GM23338 (cell line): ENCODE measurements around the gene FUT8. TPM values are rescaled to one million over a fixed set of nuclear protein-coding genes. Genes with fewer than 3 reads are reported as not detected.

Source experiments
- ATAC-seq: fragments of 200-7000 bp; cut with Tn5 transposase; 3 replicates; pipeline ENCODE4 v1.9.1; 2020
- DNase-seq: peaks from one replicate; pipeline ENCODE4 v3.0.0-alpha.2; 2015; ENCODE audit warnings: low spot score
- H2AFZ ChIP-seq: fragments of 200-600 bp; sonication (generic); 2 replicates; pipeline ENCODE4 v1.8.0; 2016; ENCODE audit warnings: antibody characterized with exemption, mild to moderate bottlenecking, moderate library complexity
- H3F3A ChIP-seq: fragments of 200-600 bp; sonication (generic); replicated peaks from 2 replicates; pipeline ENCODE4 v1.8.0; 2017; ENCODE audit warnings: antibody characterized with exemption, mixed run types, low read depth
- H3K27ac ChIP-seq: fragments of 200-600 bp; sonication (generic); 2 replicates; pipeline ENCODE4 v1.6.1; 2016; ENCODE audit warnings: low read depth
- H3K27me3 ChIP-seq: fragments of 200-600 bp; sonication (generic); 2 replicates; pipeline ENCODE4 v1.8.0; 2016; ENCODE audit warnings: mild to moderate bottlenecking, mixed run types, moderate library complexity; ENCODE audit not compliant: insufficient read depth
- H3K36me3 ChIP-seq: fragments of 200-600 bp; sonication (generic); 2 replicates; pipeline ENCODE4 v1.8.0; 2016; ENCODE audit warnings: mild to moderate bottlenecking; ENCODE audit not compliant: insufficient read depth
- H3K4me1 ChIP-seq: fragments of 200-600 bp; sonication (generic); 2 replicates; pipeline ENCODE4 v1.8.0; 2016; ENCODE audit warnings: mild to moderate bottlenecking, moderate library complexity; ENCODE audit not compliant: insufficient read depth
- H3K4me2 ChIP-seq: fragments of 200-600 bp; sonication (generic); 2 replicates; pipeline ENCODE4 v1.7.1; 2017; ENCODE audit warnings: mixed run types
- H3K4me3 ChIP-seq: fragments of 200-600 bp; sonication (generic); 2 replicates; pipeline ENCODE4 v1.6.1; 2016; ENCODE audit warnings: mixed run types
- H3K79me2 ChIP-seq: fragments of 200-600 bp; sonication (generic); replicated peaks from 2 replicates; pipeline ENCODE4 v1.8.0; 2017; ENCODE audit warnings: mild to moderate bottlenecking; ENCODE audit not compliant: insufficient read depth
- H3K9me2 ChIP-seq: fragments of 200-600 bp; sonication (generic); 2 replicates; pipeline ENCODE4 v1.8.0; 2017; ENCODE audit not compliant: insufficient read depth
- H4K20me1 ChIP-seq: fragments of 200-600 bp; sonication (generic); replicated peaks from 2 replicates; pipeline ENCODE4 v1.8.0; 2017; ENCODE audit warnings: mild to moderate bottlenecking; ENCODE audit not compliant: insufficient read depth
- H3K27ac Mint-ChIP-seq: 2 replicates; pipeline ENCODE4 v1.8.0; 2020; ENCODE audit warnings: inconsistent platforms, mild to moderate bottlenecking, moderate library complexity, mixed read lengths
- H3K27me3 Mint-ChIP-seq: 3 replicates; pipeline ENCODE4 v1.8.0; 2022; ENCODE audit warnings: low read depth, mild to moderate bottlenecking, moderate library complexity, mixed read lengths, inconsistent platforms; ENCODE audit not compliant: insufficient read depth, poor library complexity
- H3K36me3 Mint-ChIP-seq: 3 replicates; pipeline ENCODE4 v1.8.0; 2021; ENCODE audit warnings: low read depth, mild to moderate bottlenecking, inconsistent platforms, moderate library complexity, mixed read lengths
- H3K4me1 Mint-ChIP-seq: 3 replicates; pipeline ENCODE4 v1.8.0; 2020; ENCODE audit warnings: mild to moderate bottlenecking, inconsistent platforms, mixed read lengths
- H3K4me3 Mint-ChIP-seq: 3 replicates; pipeline ENCODE4 v1.8.0; 2021; ENCODE audit warnings: moderate library complexity, mild to moderate bottlenecking, inconsistent platforms, mixed read lengths
- H3K9me3 Mint-ChIP-seq: 3 replicates; pipeline ENCODE4 v1.8.0; 2020; ENCODE audit warnings: moderate library complexity, mild to moderate bottlenecking, inconsistent platforms, mixed read lengths
- CREB1 ChIP-seq: fragments of 250-450 bp; sonication (Bioruptor Pico); IDR thresholded peaks from 2 replicates; pipeline ENCODE4 v1.5.0; 2020; ENCODE audit warnings: low read depth, mild to moderate bottlenecking, moderate library complexity
- EZH2 ChIP-seq: fragments of 200-600 bp; sonication (generic); IDR thresholded peaks from one replicate; pipeline ENCODE4 v1.8.0; 2017; ENCODE audit warnings: antibody characterized with exemption, mild to moderate bottlenecking, low read depth; ENCODE audit not compliant: unreplicated experiment
- EZH2phosphoT487 ChIP-seq: fragments of 200-600 bp; sonication (generic); IDR thresholded peaks from one replicate; pipeline ENCODE4 v1.8.1; 2018; ENCODE audit warnings: antibody characterized with exemption; ENCODE audit not compliant: unreplicated experiment
- JUNB ChIP-seq: IDR thresholded peaks from one replicate; pipeline ENCODE4 v1.6.1; 2016; ENCODE audit warnings: antibody characterized with exemption; ENCODE audit not compliant: unreplicated experiment
- NANOG ChIP-seq: IDR thresholded peaks from 2 replicates; pipeline ENCODE4 v1.6.1; 2016; ENCODE audit warnings: antibody characterized with exemption, borderline replicate concordance
- POLR2AphosphoS5 ChIP-seq: IDR thresholded peaks from 2 replicates; pipeline ENCODE4 v1.6.1; 2016; ENCODE audit warnings: antibody characterized with exemption, low read depth
- STAT1 ChIP-seq: IDR thresholded peaks from one replicate; pipeline ENCODE4 v1.6.1; 2016; ENCODE audit warnings: antibody characterized with exemption; ENCODE audit not compliant: unreplicated experiment
- ZNF114 ChIP-seq: fragments of 250-450 bp; sonication (Bioruptor Pico); IDR thresholded peaks from 2 replicates; pipeline ENCODE4 v1.5.0; 2020; ENCODE audit warnings: mild to moderate bottlenecking, moderate library complexity
- ZNF331 ChIP-seq: fragments of 250-450 bp; sonication (Bioruptor Pico); IDR thresholded peaks from 2 replicates; pipeline ENCODE4 v1.5.0; 2020; ENCODE audit warnings: low read depth, mild to moderate bottlenecking, moderate library complexity
- polyA plus RNA-seq: library from polyadenylated mRNA; unstranded; fragments of >200 nt; fragmentation: Nextera tagmentation; extraction: Ambion mirVana; gene quantifications from 2 replicates; pipeline ENCODE4 v1.2.1, GENCODE V29; 2016
- total RNA-seq: library from RNA; depleted of rRNA; stranded (reverse); fragments of >200 nt; shearing (Covaris generic); gene quantifications from 2 replicates; pipeline ENCODE4 v1.2.3, GENCODE V29; 2014
- TF ChIP-seq, protein P1 (sequence below): fragments of 250-450 bp; sonication (Bioruptor Pico); IDR thresholded peaks from 2 replicates; pipeline ENCODE4 v1.5.0; 2020; ENCODE audit warnings: mild to moderate bottlenecking, moderate library complexity
- TF ChIP-seq, protein P2 (sequence below), 2 experiments: fragments of 200-600 bp in 1 of 2; sonication (generic) in 1 of 2; conservative IDR thresholded peaks; 2 replicates each; pipeline versions ENCODE4 v1.5.1 to v1.6.1; 2016 to 2017; ENCODE audit warnings: antibody characterized with exemption in 2 of 2, low read depth in 2 of 2, mild to moderate bottlenecking in 2 of 2, moderate library complexity in 1 of 2
- TF ChIP-seq, protein P3 (sequence below): IDR thresholded peaks from 2 replicates; pipeline ENCODE4 v1.6.1; 2016; ENCODE audit warnings: antibody characterized with exemption

Gene FUT8
- total and polyA plus RNA-seq, 2 experiments from 2014 or later, result 8.2 to 23.2 TPM

DNA sequence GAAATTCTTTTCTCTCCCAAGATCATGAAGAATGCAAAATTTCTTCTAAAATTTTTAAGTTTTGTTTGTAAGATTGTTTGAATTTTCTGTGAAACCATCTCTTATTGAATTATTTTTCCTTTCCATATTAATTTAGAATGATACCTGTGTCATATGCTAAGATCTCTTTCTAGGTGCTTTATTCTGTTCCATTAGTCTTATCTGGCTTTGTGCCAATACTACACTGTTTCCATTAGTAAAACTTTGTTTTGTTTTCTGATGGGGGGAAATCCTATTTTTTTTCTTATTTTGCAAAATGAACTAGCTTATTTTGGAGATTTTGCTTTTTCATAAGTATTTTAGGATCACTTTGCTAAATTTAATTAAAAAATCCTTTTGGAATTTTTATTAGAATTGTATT, 193.9 kb downstream of the FUT8 start:
- Histone ChIP-seq H3K79me2 (no peaks in the 10 kb centered on the region), H3K4me2 (no peak overlapping the region), H3K27me3 (no peaks in the 10 kb centered on the region), H3K4me3 (no peak overlapping the region), H2AFZ (no peak overlapping the region), H3K4me1 (no peaks in the 10 kb centered on the region), H3K9me2 (no peaks in the 10 kb centered on the region), H3K36me3 (no peaks in the 10 kb centered on the region), H3K27ac (no peak overlapping the region), H3F3A (no peaks in the 10 kb centered on the region), H4K20me1 (no peaks in the 10 kb centered on the region)
- H3K4me3 Mint-ChIP-seq, result no peak overlapping the region
- H3K4me1 Mint-ChIP-seq, result no peaks in the 10 kb centered on the region
- no peaks in the 10 kb centered on the region for H3K36me3 Mint-ChIP-seq
- DNase-seq (no peak), ATAC-seq (no peak)
- TF ChIP-seq EZH2 (no peak), NANOG (no peak), ZNF114 (CRISPR knock-in tag) (no peak), JUNB (no peak), POLR2AphosphoS5 (no peak)
- H3K27me3 Mint-ChIP-seq, result no peaks in the 10 kb centered on the region
- no peaks in the 10 kb centered on the region; the same call in 2 of the 3 replicates for H3K9me3 Mint-ChIP-seq
- no peak overlapping the region for H3K27ac Mint-ChIP-seq

DNA sequence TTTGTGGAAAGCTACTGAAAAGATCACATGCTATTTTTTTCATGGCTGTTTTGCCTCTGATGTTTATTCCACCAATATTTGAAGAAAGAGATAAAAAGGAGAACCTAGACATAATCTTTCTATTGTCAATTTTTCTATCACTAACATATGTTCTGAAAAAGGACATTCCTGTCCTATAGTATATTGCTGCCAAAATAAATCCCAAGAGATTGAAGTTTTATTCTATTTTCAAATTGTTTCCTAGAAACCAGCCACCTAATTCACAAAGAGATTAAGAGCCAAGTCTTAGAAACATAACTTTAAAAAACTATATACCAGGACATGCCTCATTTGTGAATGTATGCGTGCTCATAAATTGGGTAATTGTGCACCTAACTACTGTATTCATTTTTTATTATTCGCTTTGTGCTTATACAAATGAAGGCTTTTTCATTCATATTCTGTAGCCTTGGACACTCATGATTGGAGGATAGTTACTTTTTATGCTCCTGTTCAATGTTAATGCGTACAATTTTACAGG, 200.7 kb downstream of the FUT8 start:
- no peak overlapping the region for H3K4me3 ChIP-seq
- H3K4me3 Mint-ChIP-seq, result no peak overlapping the region
- no peaks in the 10 kb centered on the region for H4K20me1 ChIP-seq
- H3K4me2 ChIP-seq, result no peak overlapping the region
- H3K27me3 Mint-ChIP-seq, result peaks cover 2% of the 10 kb centered on the region
- no peaks in the 10 kb centered on the region for H3K79me2 ChIP-seq
- H3K9me3 Mint-ChIP-seq, result no peaks in the 10 kb centered on the region; the same call in 2 of the 3 replicates
- H3F3A ChIP-seq, result no peaks in the 10 kb centered on the region
- H3K36me3 Mint-ChIP-seq, result no peaks in the 10 kb centered on the region
- no peaks in the 10 kb centered on the region for H3K36me3 ChIP-seq
- peaks cover 3% of the 10 kb centered on the region; the same call in 2 of the 3 replicates for H3K4me1 Mint-ChIP-seq
- no peaks in the 10 kb centered on the region for H3K4me1 ChIP-seq
- ATAC-seq, result no peak
- H3K27ac Mint-ChIP-seq, result no peak overlapping the region
- H2AFZ ChIP-seq, result no peak overlapping the region
- DNase-seq, result no peak
- no peaks in the 10 kb centered on the region for H3K27me3 ChIP-seq
- no peak overlapping the region for H3K27ac ChIP-seq
- no peaks in the 10 kb centered on the region for H3K9me2 ChIP-seq
- TF ChIP-seq CREB1 (CRISPR knock-in tag) (no peak), ZNF114 (CRISPR knock-in tag) (no peak), POLR2AphosphoS5 (no peak), JUNB (no peak), ZNF331 (CRISPR knock-in tag) (no peak), EZH2 (no peak), EZH2phosphoT487 (no peak), STAT1 (no peak)
- TF ChIP-seq, protein P1, sequence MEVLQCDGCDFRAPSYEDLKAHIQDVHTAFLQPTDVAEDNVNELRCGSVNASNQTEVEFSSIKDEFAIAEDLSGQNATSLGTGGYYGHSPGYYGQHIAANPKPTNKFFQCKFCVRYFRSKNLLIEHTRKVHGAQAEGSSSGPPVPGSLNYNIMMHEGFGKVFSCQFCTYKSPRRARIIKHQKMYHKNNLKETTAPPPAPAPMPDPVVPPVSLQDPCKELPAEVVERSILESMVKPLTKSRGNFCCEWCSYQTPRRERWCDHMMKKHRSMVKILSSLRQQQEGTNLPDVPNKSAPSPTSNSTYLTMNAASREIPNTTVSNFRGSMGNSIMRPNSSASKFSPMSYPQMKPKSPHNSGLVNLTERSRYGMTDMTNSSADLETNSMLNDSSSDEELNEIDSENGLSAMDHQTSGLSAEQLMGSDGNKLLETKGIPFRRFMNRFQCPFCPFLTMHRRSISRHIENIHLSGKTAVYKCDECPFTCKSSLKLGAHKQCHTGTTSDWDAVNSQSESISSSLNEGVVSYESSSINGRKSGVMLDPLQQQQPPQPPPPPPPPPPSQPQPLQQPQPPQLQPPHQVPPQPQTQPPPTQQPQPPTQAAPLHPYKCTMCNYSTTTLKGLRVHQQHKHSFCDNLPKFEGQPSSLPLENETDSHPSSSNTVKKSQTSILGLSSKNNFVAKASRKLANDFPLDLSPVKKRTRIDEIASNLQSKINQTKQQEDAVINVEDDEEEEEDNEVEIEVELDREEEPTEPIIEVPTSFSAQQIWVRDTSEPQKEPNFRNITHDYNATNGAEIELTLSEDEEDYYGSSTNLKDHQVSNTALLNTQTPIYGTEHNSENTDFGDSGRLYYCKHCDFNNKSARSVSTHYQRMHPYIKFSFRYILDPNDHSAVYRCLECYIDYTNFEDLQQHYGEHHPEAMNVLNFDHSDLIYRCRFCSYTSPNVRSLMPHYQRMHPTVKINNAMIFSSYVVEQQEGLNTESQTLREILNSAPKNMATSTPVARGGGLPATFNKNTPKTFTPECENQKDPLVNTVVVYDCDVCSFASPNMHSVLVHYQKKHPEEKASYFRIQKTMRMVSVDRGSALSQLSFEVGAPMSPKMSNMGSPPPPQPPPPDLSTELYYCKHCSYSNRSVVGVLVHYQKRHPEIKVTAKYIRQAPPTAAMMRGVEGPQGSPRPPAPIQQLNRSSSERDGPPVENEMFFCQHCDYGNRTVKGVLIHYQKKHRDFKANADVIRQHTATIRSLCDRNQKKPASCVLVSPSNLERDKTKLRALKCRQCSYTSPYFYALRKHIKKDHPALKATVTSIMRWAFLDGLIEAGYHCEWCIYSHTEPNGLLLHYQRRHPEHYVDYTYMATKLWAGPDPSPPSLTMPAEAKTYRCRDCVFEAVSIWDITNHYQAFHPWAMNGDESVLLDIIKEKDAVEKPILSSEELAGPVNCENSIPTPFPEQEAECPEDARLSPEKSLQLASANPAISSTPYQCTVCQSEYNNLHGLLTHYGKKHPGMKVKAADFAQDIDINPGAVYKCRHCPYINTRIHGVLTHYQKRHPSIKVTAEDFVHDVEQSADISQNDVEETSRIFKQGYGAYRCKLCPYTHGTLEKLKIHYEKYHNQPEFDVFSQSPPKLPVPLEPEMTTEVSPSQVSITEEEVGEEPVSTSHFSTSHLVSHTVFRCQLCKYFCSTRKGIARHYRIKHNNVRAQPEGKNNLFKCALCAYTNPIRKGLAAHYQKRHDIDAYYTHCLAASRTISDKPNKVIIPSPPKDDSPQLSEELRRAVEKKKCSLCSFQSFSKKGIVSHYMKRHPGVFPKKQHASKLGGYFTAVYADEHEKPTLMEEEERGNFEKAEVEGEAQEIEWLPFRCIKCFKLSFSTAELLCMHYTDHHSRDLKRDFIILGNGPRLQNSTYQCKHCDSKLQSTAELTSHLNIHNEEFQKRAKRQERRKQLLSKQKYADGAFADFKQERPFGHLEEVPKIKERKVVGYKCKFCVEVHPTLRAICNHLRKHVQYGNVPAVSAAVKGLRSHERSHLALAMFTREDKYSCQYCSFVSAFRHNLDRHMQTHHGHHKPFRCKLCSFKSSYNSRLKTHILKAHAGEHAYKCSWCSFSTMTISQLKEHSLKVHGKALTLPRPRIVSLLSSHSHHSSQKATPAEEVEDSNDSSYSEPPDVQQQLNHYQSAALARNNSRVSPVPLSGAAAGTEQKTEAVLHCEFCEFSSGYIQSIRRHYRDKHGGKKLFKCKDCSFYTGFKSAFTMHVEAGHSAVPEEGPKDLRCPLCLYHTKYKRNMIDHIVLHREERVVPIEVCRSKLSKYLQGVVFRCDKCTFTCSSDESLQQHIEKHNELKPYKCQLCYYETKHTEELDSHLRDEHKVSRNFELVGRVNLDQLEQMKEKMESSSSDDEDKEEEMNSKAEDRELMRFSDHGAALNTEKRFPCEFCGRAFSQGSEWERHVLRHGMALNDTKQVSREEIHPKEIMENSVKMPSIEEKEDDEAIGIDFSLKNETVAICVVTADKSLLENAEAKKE (CRISPR knock-in tag), result no peak
- TF ChIP-seq, protein P2, sequence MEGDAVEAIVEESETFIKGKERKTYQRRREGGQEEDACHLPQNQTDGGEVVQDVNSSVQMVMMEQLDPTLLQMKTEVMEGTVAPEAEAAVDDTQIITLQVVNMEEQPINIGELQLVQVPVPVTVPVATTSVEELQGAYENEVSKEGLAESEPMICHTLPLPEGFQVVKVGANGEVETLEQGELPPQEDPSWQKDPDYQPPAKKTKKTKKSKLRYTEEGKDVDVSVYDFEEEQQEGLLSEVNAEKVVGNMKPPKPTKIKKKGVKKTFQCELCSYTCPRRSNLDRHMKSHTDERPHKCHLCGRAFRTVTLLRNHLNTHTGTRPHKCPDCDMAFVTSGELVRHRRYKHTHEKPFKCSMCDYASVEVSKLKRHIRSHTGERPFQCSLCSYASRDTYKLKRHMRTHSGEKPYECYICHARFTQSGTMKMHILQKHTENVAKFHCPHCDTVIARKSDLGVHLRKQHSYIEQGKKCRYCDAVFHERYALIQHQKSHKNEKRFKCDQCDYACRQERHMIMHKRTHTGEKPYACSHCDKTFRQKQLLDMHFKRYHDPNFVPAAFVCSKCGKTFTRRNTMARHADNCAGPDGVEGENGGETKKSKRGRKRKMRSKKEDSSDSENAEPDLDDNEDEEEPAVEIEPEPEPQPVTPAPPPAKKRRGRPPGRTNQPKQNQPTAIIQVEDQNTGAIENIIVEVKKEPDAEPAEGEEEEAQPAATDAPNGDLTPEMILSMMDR (conservative IDR thresholded peaks at IDR 0.05; ENCODE audit: low read depth in 2 of 2), result no peak
- TF ChIP-seq, protein P3, sequence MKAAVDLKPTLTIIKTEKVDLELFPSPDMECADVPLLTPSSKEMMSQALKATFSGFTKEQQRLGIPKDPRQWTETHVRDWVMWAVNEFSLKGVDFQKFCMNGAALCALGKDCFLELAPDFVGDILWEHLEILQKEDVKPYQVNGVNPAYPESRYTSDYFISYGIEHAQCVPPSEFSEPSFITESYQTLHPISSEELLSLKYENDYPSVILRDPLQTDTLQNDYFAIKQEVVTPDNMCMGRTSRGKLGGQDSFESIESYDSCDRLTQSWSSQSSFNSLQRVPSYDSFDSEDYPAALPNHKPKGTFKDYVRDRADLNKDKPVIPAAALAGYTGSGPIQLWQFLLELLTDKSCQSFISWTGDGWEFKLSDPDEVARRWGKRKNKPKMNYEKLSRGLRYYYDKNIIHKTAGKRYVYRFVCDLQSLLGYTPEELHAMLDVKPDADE, result no peak
